A673 (cell line): ENCODE data around the gene NOTCH4.
"Not testable (repeated sequence)": the region's sequence is repeated elsewhere in the genome, so short reads cannot be mapped to it uniquely, and the experiment has no call there.

Experiments used
- EZH2 ChIP-seq: fragments of 200-600 bp; sonication (generic); IDR thresholded peaks from 2 replicates; pipeline ENCODE4 v1.6.1; 2017; ENCODE audit warnings: borderline replicate concordance, low read depth, mild to moderate bottlenecking, mixed read lengths, antibody characterized with exemption, low read length; ENCODE audit not compliant: poor library complexity, severe bottlenecking
- TF ChIP-seq, protein P1 (sequence below): fragments of 300-800, 200-600 bp; sonication (generic); conservative IDR thresholded peaks from 2 replicates; pipeline ENCODE4 v1.5.1; 2017; ENCODE audit warnings: low read depth, mild to moderate bottlenecking, antibody characterized with exemption, low read length, moderate library complexity, mixed read lengths

DNA sequence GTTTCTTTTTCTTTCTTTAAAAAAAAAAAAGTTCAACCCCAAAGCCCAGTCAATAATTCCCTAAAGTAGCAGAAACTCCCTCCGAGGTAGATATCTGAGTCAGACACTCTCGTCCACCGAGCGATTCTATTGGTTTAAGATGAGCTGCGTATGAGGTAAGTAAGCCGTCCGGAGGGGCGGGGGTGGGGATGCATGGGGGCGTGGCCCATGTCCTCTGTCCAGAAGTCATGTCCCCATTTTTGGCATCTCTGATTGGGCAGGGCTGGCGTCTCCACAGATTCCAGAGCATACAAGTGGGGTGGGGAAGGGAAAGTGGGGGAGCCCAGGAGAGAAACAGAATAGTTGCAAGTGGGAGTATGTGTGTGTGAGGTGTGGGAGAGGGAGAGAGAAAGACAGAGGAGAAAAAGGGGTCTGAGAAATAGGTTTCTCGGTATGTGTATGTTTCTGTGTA is 38.2 kb downstream of the NOTCH4 start:
- TF ChIP-seq, protein P1, sequence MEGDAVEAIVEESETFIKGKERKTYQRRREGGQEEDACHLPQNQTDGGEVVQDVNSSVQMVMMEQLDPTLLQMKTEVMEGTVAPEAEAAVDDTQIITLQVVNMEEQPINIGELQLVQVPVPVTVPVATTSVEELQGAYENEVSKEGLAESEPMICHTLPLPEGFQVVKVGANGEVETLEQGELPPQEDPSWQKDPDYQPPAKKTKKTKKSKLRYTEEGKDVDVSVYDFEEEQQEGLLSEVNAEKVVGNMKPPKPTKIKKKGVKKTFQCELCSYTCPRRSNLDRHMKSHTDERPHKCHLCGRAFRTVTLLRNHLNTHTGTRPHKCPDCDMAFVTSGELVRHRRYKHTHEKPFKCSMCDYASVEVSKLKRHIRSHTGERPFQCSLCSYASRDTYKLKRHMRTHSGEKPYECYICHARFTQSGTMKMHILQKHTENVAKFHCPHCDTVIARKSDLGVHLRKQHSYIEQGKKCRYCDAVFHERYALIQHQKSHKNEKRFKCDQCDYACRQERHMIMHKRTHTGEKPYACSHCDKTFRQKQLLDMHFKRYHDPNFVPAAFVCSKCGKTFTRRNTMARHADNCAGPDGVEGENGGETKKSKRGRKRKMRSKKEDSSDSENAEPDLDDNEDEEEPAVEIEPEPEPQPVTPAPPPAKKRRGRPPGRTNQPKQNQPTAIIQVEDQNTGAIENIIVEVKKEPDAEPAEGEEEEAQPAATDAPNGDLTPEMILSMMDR = not testable (repeated sequence)
- TF ChIP-seq EZH2 = not testable (repeated sequence)
